Measurements from ENCODE around the gene ZBTB40. TPM values are rescaled to one million over a fixed set of nuclear protein-coding genes. Genes with fewer than 3 reads are reported as not detected.

The ZBTB40 gene
- total and polyA plus RNA-seq, 2 of the 13 experiments (the other 11 are each of a cell fraction or from before 2014, with no cell fraction given) = 8.8 to 16.5 TPM

DNA sequence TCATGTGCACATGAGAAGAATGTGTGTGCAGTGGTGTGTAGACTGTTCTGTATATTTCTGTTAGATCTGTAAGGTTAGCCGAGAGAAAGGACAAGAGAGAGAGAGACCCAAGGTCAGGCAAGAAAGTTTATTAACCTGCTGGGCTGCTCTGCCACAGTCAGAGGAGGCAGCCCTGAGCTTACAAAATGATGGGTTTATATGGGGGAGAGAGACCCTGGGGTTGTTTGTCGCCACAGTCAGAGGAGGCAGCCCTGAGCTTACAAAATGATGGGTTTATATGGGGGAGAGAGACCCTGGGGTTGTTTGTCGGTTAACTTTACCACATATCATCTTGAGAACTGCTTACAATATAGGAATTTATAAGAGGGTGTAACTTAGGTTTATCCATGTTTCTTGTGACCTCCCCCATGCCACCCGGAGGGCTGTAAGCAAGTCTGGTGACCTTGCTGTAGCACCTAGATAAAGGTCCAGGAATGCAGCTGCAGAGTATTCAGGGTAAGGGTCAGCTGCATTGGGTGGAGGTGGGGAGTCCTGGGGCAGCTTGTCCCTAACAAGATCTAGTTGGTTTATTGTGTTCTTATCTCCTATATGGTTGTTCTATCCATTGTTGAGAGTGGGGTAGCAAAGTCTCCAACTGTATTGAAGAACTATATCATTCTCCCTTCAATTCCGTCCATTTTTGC, 9.3 kb upstream of the ZBTB40 start:
- Histone ChIP-seq H3K79me2 (ENCODE audit: insufficient read depth, low read length) (no peaks in the 10 kb centered on the region), H3K27ac (ENCODE audit: extremely low read length, insufficient read depth, low read length) (no peak overlapping the region), H3K36me3 (replicated peaks in 1 of 2; ENCODE audit: control insufficient read depth in 1 of 2, insufficient read depth in 2 of 2, low read length in 2 of 2) (no peaks in the 10 kb centered on the region), H4K20me1 (ENCODE audit: insufficient read depth, low read length) (no peaks in the 10 kb centered on the region), H3K4me2 (ENCODE audit: low read depth, low read length) (no peak overlapping the region), H2AFZ (ENCODE audit: low read length) (no peak overlapping the region), H3K9me3 (ENCODE audit: low read length) (peaks cover 19% of the 10 kb centered on the region; the same call in 1 of the 2 replicates), H3K4me1 (ENCODE audit: insufficient read depth, low read length) (peaks cover 40% of the 10 kb centered on the region), H3K27me3 (ENCODE audit: control insufficient read depth in 1 of 2, insufficient read depth in 2 of 2, low read length in 2 of 2) (no peaks in the 10 kb centered on the region), H3K4me3 (replicated peaks in 1 of 3; ENCODE audit: insufficient read depth in 1 of 3, low read depth in 2 of 3, low read length in 3 of 3) (no peak overlapping the region), H3K9ac (ENCODE audit: insufficient read depth, low read depth, low read length) (no peak overlapping the region)
- in situ Hi-C loops (cut with HindIII; ENCODE audit: extremely low pct_ligation_motif_present, low pct_unique_long_range_greater_than_20kb) = no loop called here
- BruUV-seq (replicated peaks) = no TSS peak
- no peak for DNase-seq (ENCODE audit: low spot score)
- ChIA-PET POLR2A (no interaction called here), CTCF (ENCODE audit: low intra/inter-chr PET ratio, low total read pairs) (no interaction called here)
- no peak for FAIRE-seq
- 51% methylated on average over 5 of the region's 5 CpGs for WGBS (ENCODE audit: low lambda C conversion rate)
- intact Hi-C loops (cut with micrococcal nuclease; ENCODE audit: unreplicated experiment) = no loop called here
- no peak for ATAC-seq
- TF ChIP-seq, protein P1, sequence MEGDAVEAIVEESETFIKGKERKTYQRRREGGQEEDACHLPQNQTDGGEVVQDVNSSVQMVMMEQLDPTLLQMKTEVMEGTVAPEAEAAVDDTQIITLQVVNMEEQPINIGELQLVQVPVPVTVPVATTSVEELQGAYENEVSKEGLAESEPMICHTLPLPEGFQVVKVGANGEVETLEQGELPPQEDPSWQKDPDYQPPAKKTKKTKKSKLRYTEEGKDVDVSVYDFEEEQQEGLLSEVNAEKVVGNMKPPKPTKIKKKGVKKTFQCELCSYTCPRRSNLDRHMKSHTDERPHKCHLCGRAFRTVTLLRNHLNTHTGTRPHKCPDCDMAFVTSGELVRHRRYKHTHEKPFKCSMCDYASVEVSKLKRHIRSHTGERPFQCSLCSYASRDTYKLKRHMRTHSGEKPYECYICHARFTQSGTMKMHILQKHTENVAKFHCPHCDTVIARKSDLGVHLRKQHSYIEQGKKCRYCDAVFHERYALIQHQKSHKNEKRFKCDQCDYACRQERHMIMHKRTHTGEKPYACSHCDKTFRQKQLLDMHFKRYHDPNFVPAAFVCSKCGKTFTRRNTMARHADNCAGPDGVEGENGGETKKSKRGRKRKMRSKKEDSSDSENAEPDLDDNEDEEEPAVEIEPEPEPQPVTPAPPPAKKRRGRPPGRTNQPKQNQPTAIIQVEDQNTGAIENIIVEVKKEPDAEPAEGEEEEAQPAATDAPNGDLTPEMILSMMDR (CRISPR knock-in tag; IDR thresholded peaks at IDR 0.05) = no peak
- TF ChIP-seq EHMT2 (IDR thresholded peaks at IDR 0.05; ENCODE audit: borderline replicate concordance, low read depth, low read length) (no peak), PPARG (CRISPR knock-in tag; conservative IDR thresholded peaks at IDR 0.05) (peak; percentile 85), MED1 (CRISPR knock-in tag; IDR thresholded peaks at IDR 0.05) (no peak), RARA (CRISPR knock-in tag; IDR thresholded peaks at IDR 0.05) (peak; percentile 22; the same call in 1 of the 2 replicates), TEAD3 (CRISPR knock-in tag; optimal IDR thresholded peaks at IDR 0.05; ENCODE audit: borderline replicate concordance) (peak; percentile 37)

DNA sequence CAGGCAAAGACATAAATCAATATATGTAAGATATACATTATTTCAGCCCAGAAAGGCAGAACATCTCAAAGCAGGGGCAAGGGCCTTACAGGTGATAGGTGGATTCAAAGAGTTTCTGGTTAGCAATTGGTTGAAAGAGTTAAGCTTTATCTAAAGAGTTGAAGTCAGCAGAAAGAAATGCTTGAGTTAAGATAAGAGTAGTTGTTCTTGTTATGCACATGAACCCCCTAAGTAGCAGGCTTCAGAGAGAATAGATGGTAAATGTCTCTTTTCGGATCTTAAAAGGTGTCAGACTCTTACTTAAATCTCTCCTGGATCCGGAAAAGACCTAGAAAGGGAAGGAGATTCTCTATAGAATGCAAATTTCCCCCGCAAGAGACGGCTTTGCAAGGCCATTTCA, 8.3 kb upstream of the ZBTB40 start:
- Histone ChIP-seq H3K27me3 (ENCODE audit: control insufficient read depth in 1 of 2, insufficient read depth in 2 of 2, low read length in 2 of 2) (no peaks in the 10 kb centered on the region), H3K9ac (ENCODE audit: insufficient read depth, low read depth, low read length) (no peak overlapping the region), H4K20me1 (ENCODE audit: insufficient read depth, low read length) (no peaks in the 10 kb centered on the region), H3K27ac (ENCODE audit: extremely low read length, insufficient read depth, low read length) (no peak overlapping the region), H2AFZ (ENCODE audit: low read length) (no peak overlapping the region), H3K36me3 (replicated peaks in 1 of 2; ENCODE audit: control insufficient read depth in 1 of 2, insufficient read depth in 2 of 2, low read length in 2 of 2) (no peaks in the 10 kb centered on the region), H3K4me3 (replicated peaks in 1 of 3; ENCODE audit: insufficient read depth in 1 of 3, low read depth in 2 of 3, low read length in 3 of 3) (no peak overlapping the region), H3K4me1 (ENCODE audit: insufficient read depth, low read length) (peaks cover 48% of the 10 kb centered on the region), H3K79me2 (ENCODE audit: insufficient read depth, low read length) (no peaks in the 10 kb centered on the region), H3K4me2 (ENCODE audit: low read depth, low read length) (no peak overlapping the region), H3K9me3 (ENCODE audit: low read length) (peaks cover 19% of the 10 kb centered on the region; the same call in 1 of the 2 replicates)
- ATAC-seq (no peak), FAIRE-seq (no peak), DNase-seq (ENCODE audit: low spot score) (no peak)
- in situ Hi-C loops (cut with HindIII; ENCODE audit: extremely low pct_ligation_motif_present, low pct_unique_long_range_greater_than_20kb) (no loop called here), intact Hi-C loops (cut with micrococcal nuclease; ENCODE audit: unreplicated experiment) (no loop called here)
- POLR2A ChIA-PET = no interaction called here
- BruUV-seq (replicated peaks) = no TSS peak
- WGBS (ENCODE audit: low lambda C conversion rate) = 61% methylated on average over 4 of the region's 4 CpGs
- CTCF ChIA-PET (ENCODE audit: low intra/inter-chr PET ratio, low total read pairs) = no interaction called here
- TF ChIP-seq, protein P2, sequence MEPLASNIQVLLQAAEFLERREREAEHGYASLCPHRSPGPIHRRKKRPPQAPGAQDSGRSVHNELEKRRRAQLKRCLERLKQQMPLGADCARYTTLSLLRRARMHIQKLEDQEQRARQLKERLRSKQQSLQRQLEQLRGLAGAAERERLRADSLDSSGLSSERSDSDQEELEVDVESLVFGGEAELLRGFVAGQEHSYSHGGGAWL (CRISPR knock-in tag; IDR thresholded peaks at IDR 0.05) = no peak
- TF ChIP-seq ASH2L (IDR thresholded peaks at IDR 0.05; ENCODE audit: insufficient read length, low read depth, low read length) (no peak), ZNF326 (CRISPR knock-in tag; IDR thresholded peaks at IDR 0.05; ENCODE audit: borderline replicate concordance) (no peak)
- TF ChIP-seq, protein P3, sequence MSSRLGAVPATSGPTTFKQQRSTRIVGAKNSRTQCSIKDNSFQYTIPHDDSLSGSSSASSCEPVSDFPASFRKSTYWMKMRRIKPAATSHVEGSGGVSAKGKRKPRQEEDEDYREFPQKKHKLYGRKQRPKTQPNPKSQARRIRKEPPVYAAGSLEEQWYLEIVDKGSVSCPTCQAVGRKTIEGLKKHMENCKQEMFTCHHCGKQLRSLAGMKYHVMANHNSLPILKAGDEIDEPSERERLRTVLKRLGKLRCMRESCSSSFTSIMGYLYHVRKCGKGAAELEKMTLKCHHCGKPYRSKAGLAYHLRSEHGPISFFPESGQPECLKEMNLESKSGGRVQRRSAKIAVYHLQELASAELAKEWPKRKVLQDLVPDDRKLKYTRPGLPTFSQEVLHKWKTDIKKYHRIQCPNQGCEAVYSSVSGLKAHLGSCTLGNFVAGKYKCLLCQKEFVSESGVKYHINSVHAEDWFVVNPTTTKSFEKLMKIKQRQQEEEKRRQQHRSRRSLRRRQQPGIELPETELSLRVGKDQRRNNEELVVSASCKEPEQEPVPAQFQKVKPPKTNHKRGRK (CRISPR knock-in tag; IDR thresholded peaks at IDR 0.05) = no peak

All from HepG2 (cell line).